OCI-LY3 (cell line): ENCODE data around the gene TBX2.

Source experiments
- CTCF ChIP-seq: fragments of 200-600, 300-600 bp; sonication (generic); IDR thresholded peaks from 2 replicates; pipeline ENCODE4 v1.5.1; 2014; ENCODE audit warnings: antibody characterized with exemption, low read length, low read depth
- EZH2phosphoT487 ChIP-seq: fragments of 200-600 bp; shearing (Covaris generic); IDR thresholded peaks from 2 replicates; pipeline ENCODE4 v1.6.1; 2018; ENCODE audit warnings: antibody characterized with exemption, mixed run types, low read depth

- no peak for TF ChIP-seq CTCF
- TF ChIP-seq EZH2phosphoT487, result no peak
Observed at GRCh38 chr17:61352781-61353491, 46.7 kb upstream of the TBX2 start.
